ENCODE measurements around the gene RAPGEF4.

GRCh38 chr2:173091910-173092309, 356.3 kb downstream of the RAPGEF4 start:
- TF ChIP-seq, protein P1, sequence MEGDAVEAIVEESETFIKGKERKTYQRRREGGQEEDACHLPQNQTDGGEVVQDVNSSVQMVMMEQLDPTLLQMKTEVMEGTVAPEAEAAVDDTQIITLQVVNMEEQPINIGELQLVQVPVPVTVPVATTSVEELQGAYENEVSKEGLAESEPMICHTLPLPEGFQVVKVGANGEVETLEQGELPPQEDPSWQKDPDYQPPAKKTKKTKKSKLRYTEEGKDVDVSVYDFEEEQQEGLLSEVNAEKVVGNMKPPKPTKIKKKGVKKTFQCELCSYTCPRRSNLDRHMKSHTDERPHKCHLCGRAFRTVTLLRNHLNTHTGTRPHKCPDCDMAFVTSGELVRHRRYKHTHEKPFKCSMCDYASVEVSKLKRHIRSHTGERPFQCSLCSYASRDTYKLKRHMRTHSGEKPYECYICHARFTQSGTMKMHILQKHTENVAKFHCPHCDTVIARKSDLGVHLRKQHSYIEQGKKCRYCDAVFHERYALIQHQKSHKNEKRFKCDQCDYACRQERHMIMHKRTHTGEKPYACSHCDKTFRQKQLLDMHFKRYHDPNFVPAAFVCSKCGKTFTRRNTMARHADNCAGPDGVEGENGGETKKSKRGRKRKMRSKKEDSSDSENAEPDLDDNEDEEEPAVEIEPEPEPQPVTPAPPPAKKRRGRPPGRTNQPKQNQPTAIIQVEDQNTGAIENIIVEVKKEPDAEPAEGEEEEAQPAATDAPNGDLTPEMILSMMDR (conservative IDR thresholded peaks at IDR 0.05) = no peak
- TF ChIP-seq EZH2 (IDR thresholded peaks at IDR 0.05; ENCODE audit: low read depth) = no peak
